ENCODE data around the gene PDGFB. TPM values are rescaled to one million over a fixed set of nuclear protein-coding genes. Genes with fewer than 3 reads are reported as not detected.

PDGFB gene
- total RNA-seq, 1 experiment from 2014 or later, result 13.1 TPM

DNA sequence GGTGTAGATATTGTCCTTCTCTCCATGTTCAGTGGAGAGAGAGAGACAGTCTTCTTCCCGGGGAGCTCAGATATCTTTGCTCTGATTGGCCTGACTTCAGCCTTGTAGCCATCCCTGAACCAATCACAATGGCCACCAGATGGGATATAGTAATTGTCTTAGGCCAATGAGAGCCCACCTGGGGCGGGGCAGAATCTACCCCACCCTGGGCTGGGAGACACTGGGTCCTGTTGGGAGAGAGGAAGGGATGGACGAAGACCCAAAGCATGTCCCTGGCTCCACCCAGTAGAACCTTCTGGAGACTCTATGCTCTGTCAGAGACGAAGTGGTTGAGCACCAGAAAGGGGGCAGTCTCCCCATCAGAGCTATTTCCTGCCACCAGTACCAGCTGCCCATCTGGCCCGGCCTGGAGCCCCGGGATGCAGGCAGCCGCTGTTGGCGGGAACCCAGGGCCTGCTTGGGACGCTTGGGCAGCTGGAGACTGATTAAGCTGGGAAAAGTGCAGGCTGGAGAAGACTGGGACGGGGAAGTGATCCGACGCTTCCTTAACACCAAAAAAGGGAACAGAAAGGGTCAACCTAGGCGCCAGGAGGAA is 60.7 kb downstream of the PDGFB start:
- Histone ChIP-seq H3K4me2 (ENCODE audit: low read length) (no peak overlapping the region), H3K9me2 (ENCODE audit: insufficient read depth) (no peaks in the 10 kb centered on the region), H3K9me3 (ENCODE audit: control insufficient read depth in 1 of 2, insufficient read depth in 1 of 2, low read depth in 1 of 2, low read length in 2 of 2) (peaks cover 0 to 16% of the 10 kb centered on the region in 2 experiments; a peak in 1 of 4 replicates), H4K20me1 (ENCODE audit: insufficient read depth) (no peaks in the 10 kb centered on the region), H3K79me2 (ENCODE audit: insufficient read depth, low read length) (no peaks in the 10 kb centered on the region), H3K4me1 (ENCODE audit: control insufficient read depth in 1 of 2, insufficient read depth in 2 of 2, low read length in 2 of 2) (peaks cover 0 to 30% of the 10 kb centered on the region in 2 experiments; a peak in 2 of 4 replicates), H3K9ac (ENCODE audit: low read length) (no peak overlapping the region), H2AFZ (ENCODE audit: low read depth, low read length, poor library complexity, severe bottlenecking) (no peak overlapping the region), H3K27me3 (ENCODE audit: insufficient read depth, low read length) (no peaks in the 10 kb centered on the region), H3K4me3 (replicated peaks in 1 of 2; ENCODE audit: low read depth in 1 of 2, low read length in 2 of 2) (no peak overlapping the region), H3K27ac (ENCODE audit: low read depth, low read length) (no peak overlapping the region), H3K36me3 (ENCODE audit: control insufficient read depth in 1 of 2, insufficient read depth in 2 of 2, low read length in 2 of 2) (no peaks in the 10 kb centered on the region)
- TF ChIP-seq EZH2phosphoT487 (IDR thresholded peaks at IDR 0.05; ENCODE audit: borderline replicate concordance), result no peak
- TF ChIP-seq ELF1 (IDR thresholded peaks at IDR 0.05; ENCODE audit: borderline replicate concordance, low read depth), result no peak
- TF ChIP-seq SIN3A (IDR thresholded peaks at IDR 0.05; ENCODE audit: low read depth), result no peak
- no peak for TF ChIP-seq ZNF274 (IDR thresholded peaks at IDR 0.05; ENCODE audit: low read depth, low read length)
- TF ChIP-seq EGR1 (IDR thresholded peaks at IDR 0.05; ENCODE audit: low read depth), result no peak
- DNase-seq (ENCODE audit: low read depth, low spot score) (peak; percentile 27), ATAC-seq (peak; percentile 82)
- ChIA-PET CTCF (interaction anchor here (0.7 kb wide), 1 partner anchor 13 kb away, joined by 3 read pairs; no protein-coding TSS in a partner anchor), POLR2A (no interaction called here), RAD21 (ENCODE audit: low non-redundant PET in 1 of 2, low total read pairs in 2 of 2, uncharacterized antibody in 2 of 2, unreplicated experiment in 2 of 2) (no interaction called here)
- intact Hi-C loops (cut with micrococcal nuclease), result no loop called here
- no TSS peak for BruUV-seq (replicated peaks)

DNA sequence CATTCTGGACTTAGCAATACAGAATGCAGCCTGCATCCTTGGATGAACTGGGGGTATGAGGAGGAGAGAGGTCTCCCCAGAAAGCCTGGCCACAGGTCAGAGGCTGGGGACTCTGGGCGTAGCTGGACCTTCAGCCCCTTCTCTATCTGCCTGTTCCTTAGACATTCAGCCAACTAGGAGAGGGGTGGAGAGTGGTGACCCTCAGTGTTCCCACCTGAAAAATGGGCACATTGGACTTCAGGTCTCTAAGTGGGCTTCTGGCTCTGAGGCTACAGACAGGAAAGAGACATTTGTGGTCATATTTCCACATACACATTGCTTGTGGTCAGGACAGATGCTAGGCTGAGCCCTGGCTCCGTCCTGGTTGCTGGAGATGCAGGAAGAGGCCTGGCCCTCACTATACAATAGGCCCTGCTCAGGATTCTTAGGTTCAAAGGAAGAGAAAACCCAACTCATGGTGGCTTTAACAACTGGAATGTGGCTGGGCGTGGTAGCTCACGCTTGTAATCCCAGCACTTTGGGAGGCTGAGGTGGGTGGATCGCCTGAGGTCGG is 62.2 kb downstream of the PDGFB start:
- ChIA-PET RAD21 (ENCODE audit: low non-redundant PET in 1 of 2, low total read pairs in 2 of 2, uncharacterized antibody in 2 of 2, unreplicated experiment in 2 of 2) (no interaction called here), POLR2A (no interaction called here), CTCF (no interaction called here)
- no peak overlapping the region for H3K27ac ChIP-seq (ENCODE audit: low read depth, low read length)
- no peak for DNase-seq (ENCODE audit: low read depth, low spot score)
- H3K4me1 ChIP-seq (ENCODE audit: control insufficient read depth in 1 of 2, insufficient read depth in 2 of 2, low read length in 2 of 2), result peaks cover 0 to 38% of the 10 kb centered on the region in 2 experiments; a peak in 2 of 4 replicates
- H4K20me1 ChIP-seq (ENCODE audit: insufficient read depth), result no peaks in the 10 kb centered on the region
- intact Hi-C loops (cut with micrococcal nuclease), result no loop called here
- no peaks in the 10 kb centered on the region for H3K36me3 ChIP-seq (ENCODE audit: control insufficient read depth in 1 of 2, insufficient read depth in 2 of 2, low read length in 2 of 2)
- H3K79me2 ChIP-seq (ENCODE audit: insufficient read depth, low read length), result no peaks in the 10 kb centered on the region
- no peak overlapping the region for H2AFZ ChIP-seq (ENCODE audit: low read depth, low read length, poor library complexity, severe bottlenecking)
- no peak overlapping the region for H3K4me2 ChIP-seq (ENCODE audit: low read length)
- no peak for TF ChIP-seq EZH2phosphoT487 (IDR thresholded peaks at IDR 0.05; ENCODE audit: borderline replicate concordance)
- TF ChIP-seq TCF7L2 (IDR thresholded peaks at IDR 0.05; ENCODE audit: borderline replicate concordance, extremely low read depth, insufficient read depth, insufficient read length), result no peak
- TF ChIP-seq, protein P1, sequence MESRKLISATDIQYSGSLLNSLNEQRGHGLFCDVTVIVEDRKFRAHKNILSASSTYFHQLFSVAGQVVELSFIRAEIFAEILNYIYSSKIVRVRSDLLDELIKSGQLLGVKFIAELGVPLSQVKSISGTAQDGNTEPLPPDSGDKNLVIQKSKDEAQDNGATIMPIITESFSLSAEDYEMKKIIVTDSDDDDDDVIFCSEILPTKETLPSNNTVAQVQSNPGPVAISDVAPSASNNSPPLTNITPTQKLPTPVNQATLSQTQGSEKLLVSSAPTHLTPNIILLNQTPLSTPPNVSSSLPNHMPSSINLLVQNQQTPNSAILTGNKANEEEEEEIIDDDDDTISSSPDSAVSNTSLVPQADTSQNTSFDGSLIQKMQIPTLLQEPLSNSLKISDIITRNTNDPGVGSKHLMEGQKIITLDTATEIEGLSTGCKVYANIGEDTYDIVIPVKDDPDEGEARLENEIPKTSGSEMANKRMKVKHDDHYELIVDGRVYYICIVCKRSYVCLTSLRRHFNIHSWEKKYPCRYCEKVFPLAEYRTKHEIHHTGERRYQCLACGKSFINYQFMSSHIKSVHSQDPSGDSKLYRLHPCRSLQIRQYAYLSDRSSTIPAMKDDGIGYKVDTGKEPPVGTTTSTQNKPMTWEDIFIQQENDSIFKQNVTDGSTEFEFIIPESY (IDR thresholded peaks at IDR 0.05; ENCODE audit: extremely low read depth, insufficient replicate concordance, low read length), result no peak
- TF ChIP-seq, protein P2, sequence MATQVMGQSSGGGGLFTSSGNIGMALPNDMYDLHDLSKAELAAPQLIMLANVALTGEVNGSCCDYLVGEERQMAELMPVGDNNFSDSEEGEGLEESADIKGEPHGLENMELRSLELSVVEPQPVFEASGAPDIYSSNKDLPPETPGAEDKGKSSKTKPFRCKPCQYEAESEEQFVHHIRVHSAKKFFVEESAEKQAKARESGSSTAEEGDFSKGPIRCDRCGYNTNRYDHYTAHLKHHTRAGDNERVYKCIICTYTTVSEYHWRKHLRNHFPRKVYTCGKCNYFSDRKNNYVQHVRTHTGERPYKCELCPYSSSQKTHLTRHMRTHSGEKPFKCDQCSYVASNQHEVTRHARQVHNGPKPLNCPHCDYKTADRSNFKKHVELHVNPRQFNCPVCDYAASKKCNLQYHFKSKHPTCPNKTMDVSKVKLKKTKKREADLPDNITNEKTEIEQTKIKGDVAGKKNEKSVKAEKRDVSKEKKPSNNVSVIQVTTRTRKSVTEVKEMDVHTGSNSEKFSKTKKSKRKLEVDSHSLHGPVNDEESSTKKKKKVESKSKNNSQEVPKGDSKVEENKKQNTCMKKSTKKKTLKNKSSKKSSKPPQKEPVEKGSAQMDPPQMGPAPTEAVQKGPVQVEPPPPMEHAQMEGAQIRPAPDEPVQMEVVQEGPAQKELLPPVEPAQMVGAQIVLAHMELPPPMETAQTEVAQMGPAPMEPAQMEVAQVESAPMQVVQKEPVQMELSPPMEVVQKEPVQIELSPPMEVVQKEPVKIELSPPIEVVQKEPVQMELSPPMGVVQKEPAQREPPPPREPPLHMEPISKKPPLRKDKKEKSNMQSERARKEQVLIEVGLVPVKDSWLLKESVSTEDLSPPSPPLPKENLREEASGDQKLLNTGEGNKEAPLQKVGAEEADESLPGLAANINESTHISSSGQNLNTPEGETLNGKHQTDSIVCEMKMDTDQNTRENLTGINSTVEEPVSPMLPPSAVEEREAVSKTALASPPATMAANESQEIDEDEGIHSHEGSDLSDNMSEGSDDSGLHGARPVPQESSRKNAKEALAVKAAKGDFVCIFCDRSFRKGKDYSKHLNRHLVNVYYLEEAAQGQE (IDR thresholded peaks at IDR 0.05; ENCODE audit: low read depth), result no peak
- TF ChIP-seq POLR2AphosphoS5 (IDR thresholded peaks at IDR 0.05; ENCODE audit: low read depth, low read length), result no peak
- TF ChIP-seq ZNF274 (IDR thresholded peaks at IDR 0.05; ENCODE audit: low read depth, low read length), result no peak
- no peak for TF ChIP-seq YY1 (IDR thresholded peaks at IDR 0.05; ENCODE audit: extremely low read depth, insufficient replicate concordance, low read depth, low read length)
- no peak for TF ChIP-seq CEBPB (IDR thresholded peaks at IDR 0.05; ENCODE audit: low read depth)
- no peak for TF ChIP-seq EGR1 (IDR thresholded peaks at IDR 0.05; ENCODE audit: low read depth)
- no peak for TF ChIP-seq ELF1 (IDR thresholded peaks at IDR 0.05; ENCODE audit: borderline replicate concordance, low read depth)
- no peak for TF ChIP-seq ZFX (IDR thresholded peaks at IDR 0.05)
- TF ChIP-seq SIN3A (IDR thresholded peaks at IDR 0.05; ENCODE audit: low read depth), result no peak
- TF ChIP-seq SP1 (IDR thresholded peaks at IDR 0.05; ENCODE audit: low read depth), result no peak
- no peaks in the 10 kb centered on the region for H3K9me2 ChIP-seq (ENCODE audit: insufficient read depth)
- H3K9ac ChIP-seq (ENCODE audit: low read length), result no peak overlapping the region
- H3K9me3 ChIP-seq (ENCODE audit: control insufficient read depth in 1 of 2, insufficient read depth in 1 of 2, low read depth in 1 of 2, low read length in 2 of 2), result peaks cover 0 to 16% of the 10 kb centered on the region in 2 experiments; a peak in 1 of 4 replicates
- no peak overlapping the region for H3K4me3 ChIP-seq (replicated peaks in 1 of 2; ENCODE audit: low read depth in 1 of 2, low read length in 2 of 2)
- no peak for ATAC-seq
- H3K27me3 ChIP-seq (ENCODE audit: insufficient read depth, low read length), result no peaks in the 10 kb centered on the region
- BruUV-seq (replicated peaks), result no TSS peak

All from HCT116 (cell line).